GM12878 (cell line): ENCODE results near the gene YY1. TPM values are rescaled to one million over a fixed set of nuclear protein-coding genes. Genes with fewer than 3 reads are reported as not detected.

Experiments used
- BACH1 ChIP-seq: fragments of 450-650 bp; IDR thresholded peaks from 2 replicates; pipeline ENCODE4 v1.6.1; 2017; ENCODE audit warnings: mild to moderate bottlenecking, borderline replicate concordance
- BCL3 ChIP-seq: IDR thresholded peaks from 2 replicates; pipeline ENCODE4 v1.6.1; 2011; ENCODE audit warnings: borderline replicate concordance, low read depth, mild to moderate bottlenecking, moderate library complexity, low read length; ENCODE audit not compliant: insufficient read depth, poor library complexity, severe bottlenecking
- BMI1 ChIP-seq: fragments of 450-650 bp; IDR thresholded peaks from 2 replicates; pipeline ENCODE4 v1.6.1; 2016; ENCODE audit warnings: mild to moderate bottlenecking, moderate library complexity, borderline replicate concordance
- BRCA1 ChIP-seq: IDR thresholded peaks from 2 replicates; pipeline ENCODE4 v1.6.1; 2011; ENCODE audit warnings: low read depth, low read length, improper control_type of control experiment
- E4F1 ChIP-seq: fragments of 450-650 bp; IDR thresholded peaks from 2 replicates; pipeline ENCODE4 v1.6.1; 2018; ENCODE audit warnings: borderline replicate concordance, mild to moderate bottlenecking; ENCODE audit not compliant: partially characterized antibody
- EED ChIP-seq: sonication (generic); IDR thresholded peaks from 2 replicates; pipeline ENCODE4 v1.6.1; 2016; ENCODE audit warnings: antibody characterized with exemption, low read depth
- EP300 ChIP-seq, 2 experiments: fragments of 150-350 bp in 1 of 2; IDR thresholded peaks; 2 replicates each; pipeline ENCODE4 v1.6.1; 2011 to 2012; ENCODE audit warnings: low read depth in 2 of 2, low read length in 2 of 2, borderline replicate concordance in 1 of 2, improper control_type of control experiment in 1 of 2, inconsistent platforms in 1 of 2; ENCODE audit not compliant: control insufficient read depth in 1 of 2
- EZH2 ChIP-seq: IDR thresholded peaks from 2 replicates; pipeline ENCODE4 v1.6.1; 2012; ENCODE audit warnings: low read depth, mild to moderate bottlenecking, control low read depth, inconsistent platforms, low read length, borderline replicate concordance; ENCODE audit not compliant: control insufficient read depth
- IKZF1 ChIP-seq: fragments of 450-650 bp; conservative IDR thresholded peaks from 2 replicates; pipeline ENCODE4 v1.6.1; 2017; ENCODE audit warnings: antibody characterized with exemption, mild to moderate bottlenecking
- KLF5 ChIP-seq: fragments of 450-650 bp; IDR thresholded peaks from 2 replicates; pipeline ENCODE4 v1.6.1; 2014; ENCODE audit warnings: mild to moderate bottlenecking; ENCODE audit not compliant: partially characterized antibody
- MEF2B ChIP-seq: fragments of 450-650 bp; IDR thresholded peaks from 2 replicates; pipeline ENCODE4 v1.6.1; 2018; ENCODE audit warnings: mild to moderate bottlenecking, moderate library complexity; ENCODE audit not compliant: partially characterized antibody, poor library complexity, severe bottlenecking
- NR2F1 ChIP-seq: fragments of 450-650 bp; conservative IDR thresholded peaks from 2 replicates; pipeline ENCODE4 v1.6.1; 2017; ENCODE audit warnings: mild to moderate bottlenecking
- PKNOX1 ChIP-seq: fragments of 450-650 bp; IDR thresholded peaks from 2 replicates; pipeline ENCODE4 v1.6.1; 2016; ENCODE audit warnings: mild to moderate bottlenecking
- RAD21 ChIP-seq: IDR thresholded peaks from 2 replicates; pipeline ENCODE4 v1.6.1; 2011; ENCODE audit warnings: mild to moderate bottlenecking, low read depth, low read length, moderate library complexity; ENCODE audit not compliant: insufficient read depth
- RB1 ChIP-seq: fragments of 450-650 bp; formaldehyde crosslinking; IDR thresholded peaks from 2 replicates; pipeline ENCODE4 v1.6.1; 2017; ENCODE audit warnings: mild to moderate bottlenecking, borderline replicate concordance
- TARDBP ChIP-seq: IDR thresholded peaks from 2 replicates; pipeline ENCODE4 v1.6.1; 2016; ENCODE audit warnings: borderline replicate concordance
- ZNF24 ChIP-seq: fragments of 450-650 bp; IDR thresholded peaks from 2 replicates; pipeline ENCODE4 v1.6.1; 2017; ENCODE audit warnings: antibody characterized with exemption, mild to moderate bottlenecking
- polyA plus RNA-seq, 11 experiments: library from polyadenylated mRNA; depleted of rRNA in 4 of 11; unstranded in 6 of 11; stranded (reverse) in 5 of 11; fragments of >200 nt; fragmentation: Nextera tagmentation in 4 of 11; fragmentation: Illumina TruSeq in 1 of 11; extraction: Ambion mirVana in 4 of 11; extraction: Trizol in 1 of 11; gene quantifications; 1 replicate in 1 of 11; 2 replicates in 10 of 11; pipeline versions ENCODE4 v1.2.1 to v1.2.3, GENCODE V29; 2011 to 2016; ENCODE audit warnings: inconsistent platforms in 2 of 11, missing spikeins in 2 of 11, low read depth in 1 of 11
- total RNA-seq, 4 experiments: library from RNA; depleted of rRNA in 3 of 4; stranded (reverse); fragments of >200 nt in 3 of 4; fragmentation: Illumina TruSeq in 1 of 4; extraction: Trizol in 1 of 4; gene quantifications; 2 replicates each; pipeline versions ENCODE4 v1.2.1 to v1.2.3, GENCODE V29; 2013 to 2021
- TF ChIP-seq, protein P1 (sequence below): fragments of 450-650 bp; conservative IDR thresholded peaks from 2 replicates; pipeline ENCODE4 v1.6.1; 2017; ENCODE audit warnings: mild to moderate bottlenecking, moderate library complexity
- TF ChIP-seq, protein P2 (sequence below): fragments of 450-650 bp; IDR thresholded peaks from 2 replicates; pipeline ENCODE4 v1.6.1; 2016; ENCODE audit warnings: mild to moderate bottlenecking

Gene YY1
- total and polyA plus RNA-seq, 10 of the 15 experiments (the other 5 are each of a cell fraction or from before 2014, with no cell fraction given) = 23.7 to 74.0 (median 39.9) TPM

DNA sequence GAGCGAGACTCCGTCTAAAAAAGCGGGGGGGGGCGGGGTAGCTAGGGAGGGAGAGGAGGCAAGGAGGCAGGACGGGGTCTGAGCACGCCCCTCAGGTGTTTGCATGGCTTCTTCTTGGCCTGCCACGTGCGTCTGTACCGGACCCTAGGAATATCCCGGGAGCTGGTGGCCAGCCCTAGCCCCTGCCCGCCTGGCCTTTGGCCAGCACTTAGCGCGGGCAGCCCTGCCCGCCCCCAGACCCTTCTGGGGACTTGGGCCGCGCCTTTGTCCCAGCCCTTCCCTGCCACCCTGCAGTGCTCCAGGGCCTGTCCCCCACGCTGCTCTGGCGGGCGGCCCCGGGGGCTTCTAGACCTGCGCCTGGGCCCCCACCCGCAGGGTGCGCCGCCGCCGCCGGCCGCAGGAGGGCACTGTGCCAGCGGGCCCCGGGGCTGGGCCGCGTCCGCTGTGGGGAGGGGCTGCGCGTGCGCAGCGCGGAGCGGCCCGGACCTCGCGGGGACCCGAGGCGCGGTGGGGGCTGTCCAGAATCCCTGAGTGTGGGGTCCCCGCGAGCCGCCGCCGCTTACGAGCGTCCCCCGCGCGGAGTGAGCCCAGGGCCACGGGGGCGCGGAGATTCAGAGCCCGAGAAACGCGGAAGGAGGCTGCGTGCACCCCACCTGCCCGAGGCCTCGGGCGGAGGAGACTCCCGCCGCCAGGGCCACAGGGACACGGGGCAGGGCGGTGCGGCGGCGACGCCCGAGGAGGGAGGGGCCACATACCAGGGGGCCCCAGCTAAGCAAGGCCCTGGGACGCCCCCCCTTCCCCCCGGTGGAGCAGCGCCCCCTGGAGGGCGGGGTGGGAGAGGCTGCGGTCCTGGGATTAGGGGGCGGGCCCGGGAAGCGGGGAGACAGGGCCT lies 46.3 kb downstream of the YY1 start (continued):
- TF ChIP-seq E4F1 (peak; percentile 33), NR2F1 (peak; percentile 73), ZNF24 (no peak), PKNOX1 (peak; percentile 27; the same call in 1 of the 2 replicates), BMI1 (no peak), EP300 (IDR thresholded peaks at IDR 0.05; ENCODE audit: borderline replicate concordance in 1 of 2, control insufficient read depth in 1 of 2, low read depth in 2 of 2, low read length in 2 of 2) (no peak), EED (peak; percentile 44; the same call in 1 of the 2 replicates), BACH1 (peak; percentile 77), EZH2 (no peak), TARDBP (0 out of 2 replicates have a peak, but pooled peaks have one; percentile 26), IKZF1 (peak; percentile 89), RB1 (peak; percentile 95), BRCA1 (no peak), MEF2B (peak; percentile 42), KLF5 (peak; percentile 79), BCL3 (peak; percentile 26), RAD21 (peak; percentile 67)
- TF ChIP-seq, protein P1, sequence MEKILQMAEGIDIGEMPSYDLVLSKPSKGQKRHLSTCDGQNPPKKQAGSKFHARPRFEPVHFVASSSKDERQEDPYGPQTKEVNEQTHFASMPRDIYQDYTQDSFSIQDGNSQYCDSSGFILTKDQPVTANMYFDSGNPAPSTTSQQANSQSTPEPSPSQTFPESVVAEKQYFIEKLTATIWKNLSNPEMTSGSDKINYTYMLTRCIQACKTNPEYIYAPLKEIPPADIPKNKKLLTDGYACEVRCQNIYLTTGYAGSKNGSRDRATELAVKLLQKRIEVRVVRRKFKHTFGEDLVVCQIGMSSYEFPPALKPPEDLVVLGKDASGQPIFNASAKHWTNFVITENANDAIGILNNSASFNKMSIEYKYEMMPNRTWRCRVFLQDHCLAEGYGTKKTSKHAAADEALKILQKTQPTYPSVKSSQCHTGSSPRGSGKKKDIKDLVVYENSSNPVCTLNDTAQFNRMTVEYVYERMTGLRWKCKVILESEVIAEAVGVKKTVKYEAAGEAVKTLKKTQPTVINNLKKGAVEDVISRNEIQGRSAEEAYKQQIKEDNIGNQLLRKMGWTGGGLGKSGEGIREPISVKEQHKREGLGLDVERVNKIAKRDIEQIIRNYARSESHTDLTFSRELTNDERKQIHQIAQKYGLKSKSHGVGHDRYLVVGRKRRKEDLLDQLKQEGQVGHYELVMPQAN = peak; percentile 87
- TF ChIP-seq, protein P2, sequence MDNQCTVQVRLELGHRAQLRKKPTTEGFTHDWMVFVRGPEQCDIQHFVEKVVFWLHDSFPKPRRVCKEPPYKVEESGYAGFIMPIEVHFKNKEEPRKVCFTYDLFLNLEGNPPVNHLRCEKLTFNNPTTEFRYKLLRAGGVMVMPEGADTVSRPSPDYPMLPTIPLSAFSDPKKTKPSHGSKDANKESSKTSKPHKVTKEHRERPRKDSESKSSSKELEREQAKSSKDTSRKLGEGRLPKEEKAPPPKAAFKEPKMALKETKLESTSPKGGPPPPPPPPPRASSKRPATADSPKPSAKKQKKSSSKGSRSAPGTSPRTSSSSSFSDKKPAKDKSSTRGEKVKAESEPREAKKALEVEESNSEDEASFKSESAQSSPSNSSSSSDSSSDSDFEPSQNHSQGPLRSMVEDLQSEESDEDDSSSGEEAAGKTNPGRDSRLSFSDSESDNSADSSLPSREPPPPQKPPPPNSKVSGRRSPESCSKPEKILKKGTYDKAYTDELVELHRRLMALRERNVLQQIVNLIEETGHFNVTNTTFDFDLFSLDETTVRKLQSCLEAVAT = 0 out of 2 replicates have a peak, but pooled peaks have one; percentile 16
